HG02763 (cell line): ENCODE results near the gene PXK.

Source experiments
- ATAC-seq: cut with Tn5 transposase; IDR thresholded peaks from one replicate; pipeline ENCODE4 v1.9.1; 2021; ENCODE audit warnings: mild to moderate bottlenecking, moderate library complexity; ENCODE audit not compliant: unreplicated experiment

PXK gene

DNA sequence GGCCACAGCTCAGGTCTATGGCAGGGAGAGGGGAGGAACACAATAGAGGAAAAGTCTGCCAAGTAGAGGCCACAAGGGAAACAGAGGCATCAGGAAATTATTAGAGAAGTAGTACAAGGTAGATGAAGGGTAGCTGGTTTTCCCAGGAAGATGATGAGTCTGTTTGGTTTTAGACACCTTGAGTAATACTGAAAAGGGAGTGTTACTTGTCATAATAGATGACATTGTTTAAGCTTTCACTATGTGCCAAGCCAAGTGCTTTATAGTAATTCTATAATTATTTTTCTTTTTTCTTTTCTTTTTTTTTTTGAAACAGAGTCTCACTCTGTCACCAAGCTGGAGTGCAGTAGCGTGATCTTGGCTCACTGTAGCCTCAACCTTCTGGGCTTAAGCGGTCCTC lies 13.7 kb downstream of the PXK start:
- ATAC-seq = no peak

DNA sequence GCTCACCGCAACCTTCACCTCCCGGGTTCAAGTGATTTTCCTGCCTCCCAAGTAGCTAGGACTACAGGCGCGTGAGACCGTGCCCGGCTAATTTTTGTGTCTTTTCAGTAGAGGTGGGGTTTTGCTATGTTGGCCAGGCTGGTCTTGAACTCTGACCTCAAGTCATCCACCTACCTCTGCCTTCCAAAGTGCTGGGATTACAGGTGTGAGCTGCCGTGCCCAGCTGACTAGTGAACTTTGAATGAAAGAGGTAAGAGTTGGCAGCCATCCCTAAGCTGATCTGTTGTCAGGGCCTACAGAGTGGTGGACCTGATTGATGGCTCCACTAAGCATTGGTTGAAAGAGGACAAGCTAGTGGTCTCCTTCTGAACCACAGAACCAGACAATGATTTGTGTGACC lies 15.3 kb downstream of the PXK start:
- no peak for ATAC-seq

DNA sequence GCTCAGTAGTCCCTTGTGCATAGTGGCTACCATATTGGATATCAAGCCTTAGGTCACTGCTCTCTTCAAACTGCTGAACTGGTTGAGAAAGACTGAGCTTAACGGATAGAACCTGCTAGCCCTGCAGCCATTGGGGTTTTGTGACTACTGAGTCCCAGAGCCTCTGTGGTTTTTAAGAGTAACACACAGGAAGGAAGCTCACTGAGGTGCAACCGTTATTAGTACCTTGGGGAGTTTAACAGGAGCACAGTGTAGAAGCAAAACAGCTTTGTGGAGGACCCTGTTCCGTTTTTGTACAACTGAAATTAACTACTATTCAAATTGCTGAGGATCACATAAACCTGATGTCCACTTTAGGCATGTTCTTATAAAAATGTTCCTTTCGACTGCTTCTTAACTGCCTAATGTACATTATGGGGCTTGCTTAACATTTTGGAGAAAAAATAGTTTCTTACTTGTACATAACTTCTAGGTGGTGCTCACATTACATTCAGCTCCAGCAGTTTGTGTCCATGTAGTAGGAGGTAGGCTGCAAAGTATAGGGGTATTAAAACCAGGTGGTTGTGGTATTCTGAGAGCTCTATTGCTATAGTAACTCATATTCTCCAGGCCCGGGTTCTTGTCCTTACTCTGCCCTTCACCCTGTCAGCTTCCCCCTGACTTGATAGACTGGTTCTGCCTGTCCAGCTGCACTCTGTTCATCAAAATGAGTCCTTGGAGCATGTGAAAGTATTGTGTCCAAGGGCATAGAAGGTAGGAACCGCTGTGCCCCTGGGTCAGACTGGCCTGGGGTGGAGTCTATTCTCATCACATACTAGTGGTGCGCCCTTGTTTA lies 17.3 kb downstream of the PXK start:
- ATAC-seq = peak; percentile 86

DNA sequence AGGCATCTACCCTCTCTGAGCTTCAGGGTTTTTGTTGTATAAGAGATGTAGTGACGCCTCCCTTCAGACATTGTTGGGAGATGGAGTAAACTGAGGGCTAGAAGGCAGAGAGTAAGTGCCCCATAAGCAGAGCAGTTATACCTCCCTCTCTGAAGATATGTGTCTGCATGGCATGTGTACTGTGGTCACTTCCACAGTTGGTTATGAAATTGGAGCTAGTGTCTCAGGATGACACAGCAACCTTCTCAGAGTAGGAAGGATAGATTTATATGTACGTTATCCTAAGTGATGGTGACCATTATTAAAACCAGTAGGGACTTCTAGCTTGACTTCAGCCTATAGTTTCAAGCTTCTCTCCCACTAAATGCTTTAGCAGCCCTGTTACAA lies 17.9 kb downstream of the PXK start:
- no peak for ATAC-seq

DNA sequence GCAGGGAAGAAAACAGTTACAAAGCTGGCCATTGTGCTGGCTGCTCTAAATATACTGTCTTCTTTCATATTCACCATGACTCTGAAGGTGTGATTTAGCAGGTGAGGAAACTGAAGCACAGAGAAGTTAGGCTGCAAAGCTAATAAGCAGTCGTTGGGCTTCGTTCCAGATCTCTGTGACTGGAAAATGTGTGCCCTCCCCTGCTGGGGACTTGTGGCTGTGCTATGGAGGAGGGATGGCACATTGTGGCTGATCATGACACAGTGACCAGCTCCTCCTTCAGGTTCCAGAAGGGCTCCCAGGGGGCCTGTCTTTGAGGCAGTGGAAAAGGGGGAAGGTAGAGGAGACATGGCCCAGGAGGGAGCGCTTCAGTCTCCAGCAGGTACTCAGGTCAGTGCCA lies 19.2 kb downstream of the PXK start:
- no peak for ATAC-seq

DNA sequence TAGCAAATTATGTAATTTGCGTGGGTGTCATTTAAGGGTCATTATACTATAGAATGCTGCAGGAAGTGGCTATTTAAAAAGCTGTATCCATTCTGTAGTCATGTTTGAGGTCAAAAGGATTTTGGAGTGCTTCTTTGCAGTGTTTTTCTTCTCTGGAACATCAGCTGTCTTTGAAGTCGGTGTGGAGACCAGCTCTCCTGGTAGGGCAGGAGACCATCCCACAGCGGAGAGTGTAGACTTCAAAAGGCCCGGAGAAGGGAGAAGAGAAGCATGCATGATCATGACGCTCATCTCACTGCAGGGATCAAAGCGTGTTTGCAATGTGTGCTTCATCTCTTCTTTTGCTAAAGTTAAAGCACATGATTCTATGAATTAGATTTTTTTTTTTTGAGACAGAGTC lies 19.9 kb downstream of the PXK start:
- ATAC-seq = no peak

DNA sequence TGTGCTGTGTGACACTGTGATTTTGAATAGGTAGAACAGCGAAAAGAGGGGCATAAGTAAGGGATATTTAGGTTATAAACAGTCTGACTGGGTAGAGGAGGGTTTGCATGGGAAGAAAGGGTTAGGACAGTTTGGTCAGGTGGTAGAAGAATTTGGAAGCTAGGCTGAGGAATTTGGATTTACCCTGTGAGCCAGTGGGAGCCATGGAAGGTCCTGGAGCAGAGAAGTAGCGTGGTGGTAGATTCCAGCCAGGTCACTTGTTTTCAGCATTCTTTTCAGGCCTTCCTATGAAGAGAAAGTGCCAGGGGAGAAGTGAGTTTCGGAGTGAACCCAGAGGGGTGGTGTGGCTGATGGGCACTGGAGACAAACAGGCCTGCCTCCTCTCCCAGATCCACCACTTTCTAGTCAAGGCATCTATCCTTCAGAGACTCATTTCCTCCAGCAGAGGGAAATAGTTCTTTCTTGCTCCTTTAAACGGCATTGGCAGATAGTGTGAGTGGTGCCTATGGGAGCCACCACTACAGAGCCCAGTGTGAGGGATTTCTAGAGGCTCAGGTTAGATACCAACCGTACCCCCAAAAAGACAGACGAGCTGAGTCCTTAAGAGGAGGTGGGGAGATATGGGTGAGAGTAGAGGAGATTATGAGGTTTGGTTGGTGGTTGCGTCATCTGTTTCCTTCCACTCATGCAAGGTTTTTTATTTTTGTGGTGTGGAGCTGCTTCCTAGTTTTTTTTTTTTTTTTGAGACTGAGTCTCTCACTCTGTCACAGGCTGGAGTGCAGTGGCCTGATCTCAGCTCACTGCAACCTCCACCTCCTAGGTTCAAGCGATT lies 21.2 kb downstream of the PXK start:
- no peak for ATAC-seq

DNA sequence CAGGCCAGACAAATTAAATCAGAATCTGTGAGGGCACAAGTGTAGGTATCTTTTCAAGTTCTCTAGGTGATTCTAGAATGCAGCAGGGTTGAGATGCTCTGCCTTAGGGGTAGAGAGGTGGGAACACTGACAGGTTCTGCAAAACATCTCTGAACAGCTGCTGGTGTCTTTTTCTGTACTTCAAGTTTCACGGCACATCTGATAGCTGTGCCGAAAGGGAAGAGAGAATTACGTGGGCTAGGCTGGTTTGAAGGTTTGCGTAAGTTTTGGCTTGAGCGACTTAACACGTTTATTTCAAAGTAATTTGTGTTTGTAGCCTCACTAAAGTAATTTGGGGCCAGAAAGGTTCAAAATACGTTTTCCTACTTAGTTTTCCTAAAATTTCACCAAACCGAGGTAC lies 22.5 kb downstream of the PXK start:
- peak; percentile 60 for ATAC-seq

DNA sequence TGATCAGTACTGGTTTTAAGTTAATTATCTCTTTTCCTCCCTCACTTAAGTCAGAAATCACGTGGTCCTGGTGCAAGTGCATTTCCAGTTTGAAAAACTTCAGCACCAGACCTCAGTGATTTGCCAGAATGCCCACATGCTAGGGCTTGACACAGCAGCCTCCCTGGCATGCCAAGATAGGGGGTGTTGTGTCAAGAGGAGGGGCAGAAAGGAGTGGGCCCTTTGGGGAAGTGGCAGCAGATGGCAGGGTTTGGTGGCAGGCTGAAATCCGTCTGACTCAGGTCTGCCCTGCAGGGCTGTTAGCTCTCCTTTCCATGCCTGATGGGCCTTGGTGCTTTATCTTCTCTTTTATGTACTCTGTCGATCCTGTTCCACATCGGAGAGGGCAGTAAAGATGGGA lies 23.4 kb downstream of the PXK start:
- no peak for ATAC-seq

DNA sequence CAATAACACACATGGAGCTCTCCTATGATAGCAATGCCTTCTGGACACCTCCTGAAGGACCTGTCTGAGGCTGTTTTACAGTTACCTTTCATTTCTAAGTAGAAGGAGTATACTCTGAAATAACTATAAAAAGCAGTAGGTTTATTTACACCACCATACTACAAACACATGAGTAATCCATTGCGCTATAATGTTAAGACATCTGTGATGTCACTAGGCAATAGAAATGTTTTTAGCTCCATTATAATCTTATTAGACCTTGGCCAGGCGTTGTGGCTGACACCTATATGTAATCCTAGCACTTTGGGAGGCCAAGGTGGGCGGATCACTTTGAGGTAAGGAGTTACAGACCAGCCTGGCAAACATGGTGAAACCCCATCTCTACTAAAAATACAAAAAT lies 24.7 kb downstream of the PXK start:
- no peak for ATAC-seq

DNA sequence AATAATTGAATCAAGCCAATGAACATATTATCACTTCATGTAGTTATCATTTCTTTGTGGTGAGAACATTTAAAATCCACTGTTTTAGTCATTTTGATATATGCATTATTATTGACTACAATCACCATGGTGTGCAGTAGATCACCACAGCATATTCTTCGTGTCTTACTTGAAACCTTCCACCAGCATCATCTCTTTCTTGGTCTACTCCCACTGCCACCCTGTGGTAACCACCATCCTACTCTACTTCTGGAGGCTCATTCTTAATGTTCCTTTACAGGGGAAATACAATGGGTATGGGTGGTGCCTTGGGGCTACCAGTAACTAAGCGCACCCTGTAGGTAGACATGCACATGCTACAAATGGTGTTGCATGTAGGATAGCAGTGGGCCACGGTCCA lies 25.4 kb downstream of the PXK start:
- no peak for ATAC-seq

DNA sequence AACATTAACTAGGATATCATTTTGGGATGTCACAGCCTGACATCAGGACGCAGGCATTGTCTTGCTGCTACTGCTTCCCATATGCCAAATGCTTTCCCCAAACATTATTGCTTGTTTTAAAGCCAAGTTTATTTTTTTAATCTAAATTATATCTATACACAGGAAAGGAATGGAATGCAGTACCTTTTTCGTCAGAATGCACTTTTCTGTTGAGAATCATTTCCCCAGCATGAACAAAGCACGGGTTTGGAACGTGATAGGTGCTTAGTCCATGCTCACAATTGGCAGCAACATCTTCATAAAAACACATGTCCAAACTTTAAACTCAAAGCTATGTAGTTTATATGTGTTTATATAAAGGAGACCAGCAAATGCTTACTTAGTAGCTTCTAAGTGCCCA lies 26.1 kb downstream of the PXK start:
- no peak for ATAC-seq

DNA sequence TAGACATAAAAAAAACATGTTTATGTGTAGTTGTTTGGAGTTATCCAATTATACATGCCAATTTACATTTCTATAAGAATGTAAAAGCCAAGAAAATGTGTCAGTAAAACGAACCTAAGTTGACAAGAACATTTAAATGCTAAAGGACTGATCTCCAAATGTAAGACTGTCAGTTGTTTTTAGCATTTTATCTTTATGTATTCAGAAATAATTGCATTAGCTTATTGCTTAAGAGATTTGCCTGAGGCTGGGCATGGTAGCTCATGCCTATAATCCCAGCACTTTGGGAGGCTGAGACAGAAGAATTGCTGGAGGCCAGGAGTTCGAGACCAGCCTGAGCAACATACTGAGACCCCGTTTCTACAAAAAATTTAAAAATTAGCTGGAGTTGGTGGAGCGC lies 26.9 kb downstream of the PXK start:
- ATAC-seq = no peak

DNA sequence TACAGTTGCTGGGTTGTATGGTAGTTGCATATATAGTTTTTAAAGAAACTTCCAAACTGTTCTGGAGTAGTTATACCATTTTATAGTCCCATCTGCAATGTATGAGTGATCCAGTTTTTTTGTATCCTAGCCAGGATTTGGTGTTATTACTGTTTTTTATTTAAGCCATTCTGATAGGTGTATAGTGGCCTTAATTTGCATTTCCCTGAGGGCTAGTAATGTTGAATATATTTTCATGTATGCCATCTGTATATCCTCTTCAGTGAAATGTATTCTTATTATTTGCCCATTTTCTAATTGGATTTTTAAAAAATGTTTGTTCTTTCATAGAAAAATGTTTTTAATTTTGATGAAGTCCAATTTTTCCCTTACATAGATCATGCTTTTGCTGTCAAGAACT lies 29.2 kb downstream of the PXK start:
- ATAC-seq = no peak

DNA sequence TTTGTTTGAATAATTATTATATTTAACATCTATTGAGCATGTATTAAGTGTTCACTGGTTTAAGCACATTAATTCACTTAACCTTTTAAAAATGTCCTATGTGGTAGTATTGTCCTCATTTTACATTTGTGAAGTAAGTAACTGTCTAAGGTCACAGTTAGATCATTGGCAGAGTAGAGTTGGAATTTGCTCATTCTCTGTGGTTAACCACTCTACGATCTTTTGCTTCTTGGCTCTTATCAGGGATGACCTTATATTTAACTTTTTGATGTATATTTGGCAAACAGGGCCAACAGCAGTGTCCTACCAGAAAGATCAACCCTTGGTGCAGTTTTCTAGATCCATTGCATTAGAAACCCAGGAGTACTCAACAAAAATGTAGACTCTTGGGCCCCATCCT lies 34.0 kb downstream of the PXK start:
- ATAC-seq = no peak

DNA sequence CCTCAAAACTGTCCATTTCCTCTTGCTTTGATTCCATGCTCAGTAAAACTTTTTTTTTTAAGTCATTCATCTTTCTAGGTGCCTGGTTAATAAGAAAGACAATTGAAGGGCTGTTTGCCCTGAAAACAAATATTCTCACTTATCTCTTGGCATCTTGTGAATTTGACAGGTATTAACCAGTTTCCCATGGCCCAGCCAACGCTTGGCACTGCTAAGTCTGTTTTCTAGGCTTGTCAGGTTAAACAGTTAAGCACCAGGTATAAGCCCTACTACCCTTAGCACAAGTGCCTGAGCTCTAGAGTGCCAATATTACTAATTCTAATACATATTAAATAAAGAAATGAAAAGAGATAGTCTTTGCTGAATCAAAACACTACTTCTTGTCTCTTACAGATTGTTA lies 36.3 kb downstream of the PXK start:
- ATAC-seq = no peak

DNA sequence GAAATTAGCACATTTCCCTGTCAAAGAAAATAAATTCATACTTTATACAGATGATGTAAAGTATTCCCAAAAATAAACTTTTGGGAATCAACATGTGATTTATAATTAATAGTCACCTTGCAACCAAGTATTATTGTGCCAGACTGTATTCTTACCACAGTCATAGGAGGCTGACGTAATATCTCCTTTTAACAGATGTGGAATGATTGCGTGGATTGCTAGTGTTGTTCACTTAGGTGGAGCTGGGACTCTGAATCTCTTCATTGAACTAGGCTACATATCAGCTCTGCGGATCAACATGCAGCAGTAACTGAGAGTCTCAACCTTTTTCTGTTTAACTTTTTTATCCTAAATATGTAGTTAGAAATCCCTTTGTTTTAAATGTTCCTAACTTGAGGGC lies 37.2 kb downstream of the PXK start:
- ATAC-seq = no peak

DNA sequence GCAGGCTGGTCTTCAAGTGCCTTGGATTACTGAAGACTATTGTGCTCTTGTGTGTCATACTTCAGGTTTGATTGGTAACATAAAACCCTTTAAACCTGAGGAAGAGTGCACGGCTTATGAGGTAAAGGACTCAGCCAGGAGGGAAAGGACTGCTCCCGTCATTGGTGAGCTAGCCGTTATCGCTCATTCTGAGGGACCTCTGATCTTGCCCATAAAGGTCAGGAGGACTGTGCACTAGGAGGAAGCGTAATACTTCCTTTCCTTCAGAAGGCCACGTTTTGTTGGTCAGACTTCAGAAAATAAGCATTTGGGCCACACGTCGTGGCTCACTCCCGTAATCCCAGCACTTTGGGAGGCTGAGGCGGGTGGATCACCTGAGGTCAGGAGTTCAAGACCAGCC lies 37.7 kb downstream of the PXK start:
- ATAC-seq = no peak

DNA sequence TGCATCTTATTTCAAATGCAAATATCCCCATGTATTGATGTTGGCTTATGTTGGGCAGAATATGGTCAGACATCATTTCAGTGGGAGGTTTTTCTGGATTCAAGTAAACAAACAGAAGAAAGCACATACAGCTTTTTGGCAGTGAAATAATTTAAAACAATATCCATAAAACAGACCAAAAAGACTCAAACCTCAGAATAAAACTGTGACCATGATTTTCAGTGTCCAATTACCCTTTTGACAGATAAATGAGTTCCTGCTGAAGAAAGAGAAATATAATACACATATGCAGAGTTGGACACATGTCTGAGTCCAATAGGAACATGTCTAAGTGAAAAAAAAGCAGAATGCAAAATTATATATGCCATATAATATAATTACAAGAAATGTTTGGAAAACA lies 39.1 kb downstream of the PXK start:
- no peak for ATAC-seq

DNA sequence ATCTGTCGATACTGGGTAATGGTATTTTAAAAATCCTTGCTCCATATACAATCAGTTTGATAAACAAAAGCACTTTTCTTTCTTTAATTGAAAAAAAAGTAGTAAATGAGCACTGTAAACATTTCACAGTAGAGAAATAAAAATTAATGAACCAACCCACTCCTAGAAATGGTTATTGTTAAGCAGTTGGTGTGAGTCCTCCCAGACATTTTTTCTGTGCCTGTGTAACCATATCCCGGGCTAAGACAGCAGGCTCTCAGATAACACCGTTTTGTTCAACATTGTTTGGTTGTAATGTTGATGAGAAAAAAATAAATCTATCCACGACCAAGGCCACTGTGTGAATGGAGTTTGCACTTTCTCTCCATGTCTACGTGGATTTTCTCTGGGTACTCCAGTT lies 42.6 kb downstream of the PXK start:
- ATAC-seq = no peak

DNA sequence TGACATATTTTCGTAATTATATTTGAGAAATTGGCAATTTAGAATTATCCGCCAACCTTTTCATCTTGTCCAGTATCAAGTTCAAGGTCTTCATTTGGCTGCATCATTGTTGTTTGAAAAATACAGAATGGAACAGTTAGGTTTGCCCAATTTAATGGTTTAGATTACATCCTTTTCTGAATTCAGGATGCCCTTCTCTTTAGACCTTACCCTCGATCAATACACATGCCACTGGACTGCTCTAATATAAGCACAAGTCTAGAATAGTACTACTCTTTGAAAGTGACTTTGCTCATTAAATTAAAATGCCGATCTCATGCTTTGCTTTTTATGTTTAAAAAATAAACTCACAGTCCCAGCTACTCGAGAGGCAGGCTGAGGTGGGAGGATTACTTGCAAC lies 44.5 kb downstream of the PXK start:
- ATAC-seq = no peak

DNA sequence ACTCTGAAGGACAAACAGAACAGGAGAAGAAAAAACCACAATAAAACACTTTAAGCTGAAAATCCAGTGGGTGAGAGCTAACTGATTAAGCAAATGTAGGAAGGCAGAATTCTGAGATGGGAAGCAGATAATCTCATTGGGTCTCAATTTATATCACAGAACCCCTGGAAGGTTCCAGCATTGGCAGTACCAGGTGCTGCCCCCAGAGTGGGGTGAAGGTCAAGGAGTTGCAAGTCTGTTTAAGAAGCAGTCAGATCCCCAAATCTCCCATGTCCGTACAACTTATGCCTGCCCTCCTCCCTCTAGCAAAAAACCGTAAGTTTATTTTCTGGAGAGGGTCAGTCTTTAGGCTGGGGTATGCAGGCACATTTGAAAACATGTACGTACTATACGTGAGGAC lies 45.1 kb downstream of the PXK start:
- no peak for ATAC-seq
